ENCODE results near the gene NEDD4.
"Not testable (repeated sequence)": the region's sequence is repeated elsewhere in the genome, so short reads cannot be mapped to it uniquely, and the experiment has no call there.

Gene NEDD4

GRCh38 chr15:55993111-55993803 is at the start of gene NEDD4:
Gene NEDD4, minus strand, starts transcription at chr15:55993612. Its CDS starts 57 bp downstream, at chr15:55993555.
- DNase-seq (ENCODE audit: low read depth in 2 of 2): peak; percentile 64 to 66

GRCh38 chr15:56042498-56042897 is 49.1 kb upstream of the NEDD4 start:
- DNase-seq (ENCODE audit: low read depth in 2 of 2): no peak

GRCh38 chr15:56042031-56042430 is 48.6 kb upstream of the NEDD4 start:
- no peak for DNase-seq (ENCODE audit: low read depth in 2 of 2)

GRCh38 chr15:56040081-56041035 is 46.9 kb upstream of the NEDD4 start:
- DNase-seq (ENCODE audit: low read depth in 2 of 2): no peak

GRCh38 chr15:56038707-56039106 is 45.3 kb upstream of the NEDD4 start:
- no peak for DNase-seq (ENCODE audit: low read depth in 2 of 2)

GRCh38 chr15:56038015-56038414 is 44.6 kb upstream of the NEDD4 start:
- DNase-seq (ENCODE audit: low read depth in 2 of 2): no peak

GRCh38 chr15:56036546-56037067 is 43.2 kb upstream of the NEDD4 start:
- DNase-seq (ENCODE audit: low read depth in 2 of 2): no peak

- no peak for DNase-seq (ENCODE audit: low read depth in 2 of 2)
Observed at GRCh38 chr15:56035166-56035565, 41.8 kb upstream of the NEDD4 start.

- no peak for DNase-seq (ENCODE audit: low read depth in 2 of 2)
Observed at GRCh38 chr15:56034514-56034913, 41.1 kb upstream of the NEDD4 start.

- DNase-seq (ENCODE audit: low read depth in 2 of 2): no peak
Observed at GRCh38 chr15:56032373-56032772, 39.0 kb upstream of the NEDD4 start.

GRCh38 chr15:56031836-56032235 is 38.4 kb upstream of the NEDD4 start:
- no peak for DNase-seq (ENCODE audit: low read depth in 2 of 2)

GRCh38 chr15:56031402-56031801 is 38.0 kb upstream of the NEDD4 start:
- no peak for DNase-seq (ENCODE audit: low read depth in 2 of 2)

GRCh38 chr15:56028430-56028829 is 35.0 kb upstream of the NEDD4 start:
- DNase-seq (ENCODE audit: low read depth in 2 of 2): no peak

GRCh38 chr15:56023160-56023559 is 29.7 kb upstream of the NEDD4 start:
- not testable (repeated sequence) for DNase-seq (ENCODE audit: low read depth in 2 of 2)

GRCh38 chr15:56019819-56020486 is 26.5 kb upstream of the NEDD4 start:
- no peak for DNase-seq (ENCODE audit: low read depth in 2 of 2)

- no peak for DNase-seq (ENCODE audit: low read depth in 2 of 2)
Observed at GRCh38 chr15:56019060-56019793, 25.8 kb upstream of the NEDD4 start.

GRCh38 chr15:56017920-56018319 is 24.5 kb upstream of the NEDD4 start:
- DNase-seq (ENCODE audit: low read depth in 2 of 2): no peak

- DNase-seq (ENCODE audit: low read depth in 2 of 2): no peak
Observed at GRCh38 chr15:56017511-56017910, 24.1 kb upstream of the NEDD4 start.

GRCh38 chr15:56016281-56016680 is 22.9 kb upstream of the NEDD4 start:
- DNase-seq (ENCODE audit: low read depth in 2 of 2): no peak

- DNase-seq (ENCODE audit: low read depth in 2 of 2): no peak
Observed at GRCh38 chr15:56014677-56015076, 21.3 kb upstream of the NEDD4 start.

GRCh38 chr15:56007053-56007452 is 13.6 kb upstream of the NEDD4 start:
- DNase-seq (ENCODE audit: low read depth in 2 of 2): not testable (repeated sequence)

Data from stimulated activated CD8-positive, alpha-beta memory T cell treated with anti-CD3 and anti-CD28 coated beads, Interleukin-15, amount 100 ng/mL, for 48 hours (primary cell).